ENCODE results near the gene FRAT1.

Gene FRAT1

GRCh38 chr10:97365761-97366351 is 46.8 kb downstream of the FRAT1 start:
- no peak for DNase-seq (ENCODE audit: low read depth in 2 of 2)

GRCh38 chr10:97366572-97366971 is 47.5 kb downstream of the FRAT1 start:
- no peak for DNase-seq (ENCODE audit: low read depth in 2 of 2)

GRCh38 chr10:97367126-97367649 is 48.1 kb downstream of the FRAT1 start:
- DNase-seq (ENCODE audit: low read depth in 2 of 2) = no peak

Data from activated CD8-positive, alpha-beta memory T cell treated with anti-CD3 and anti-CD28 coated beads for 4 hours (primary cell).